IMR-90 (cell line): Measurements from ENCODE around the gene PP2D1. TPM values are rescaled to one million over a fixed set of nuclear protein-coding genes. Genes with fewer than 3 reads are reported as not detected.

Experiments used
- ATAC-seq: fragments of 200-7000 bp; cut with Tn5 transposase; 2 replicates; pipeline ENCODE4 v1.9.1; 2020; ENCODE audit warnings: low read depth, mild to moderate bottlenecking, moderate library complexity
- BruUV-seq: library from RNA; stranded (reverse); fragments of 400-500 nt; replicated peaks from 2 replicates; lab custom pipeline; 2021; lab: Mats Ljungman, UMichigan
- CTCF ChIA-PET: fragments of 300-600 bp; formaldehyde crosslinking; extraction: SDS; loops from one replicate; lab custom pipeline; 2021; ENCODE audit warnings: antibody characterized with exemption; lab: Yijun Ruan, JAX
- POLR2A ChIA-PET: fragments of 300-600 bp; sonication (Branson Sonifier 250); formaldehyde crosslinking; loops from one replicate; lab custom pipeline; 2022; ENCODE audit warnings: antibody characterized with exemption; ENCODE audit not compliant: unreplicated experiment; lab: Charles Lee
- DNase-seq: peaks from one replicate; pipeline ENCODE4 v3.0.0; 2013
- H2AFZ ChIP-seq: replicated peaks from 2 replicates; pipeline ENCODE3; 2013; ENCODE audit warnings: low read length, mild to moderate bottlenecking; ENCODE audit not compliant: poor library complexity
- H2AK5ac ChIP-seq: 2 replicates; pipeline ENCODE4 v1.6.1; 2013; ENCODE audit warnings: low read depth, low read length, inconsistent platforms
- H2AK9ac ChIP-seq: replicated peaks from 2 replicates; pipeline ENCODE3; 2013; ENCODE audit warnings: mild to moderate bottlenecking, low read depth, low read length, moderate library complexity; ENCODE audit not compliant: poor library complexity
- H2BK120ac ChIP-seq: 2 replicates; pipeline ENCODE4 v1.6.1; 2013; ENCODE audit warnings: low read depth, low read length, inconsistent platforms
- H2BK15ac ChIP-seq: 3 replicates; pipeline ENCODE4 v1.6.1; 2013; ENCODE audit warnings: low read depth, low read length, inconsistent platforms
- H2BK20ac ChIP-seq: 2 replicates; pipeline ENCODE4 v1.6.1; 2013; ENCODE audit warnings: low read depth, mild to moderate bottlenecking, inconsistent platforms, low read length, moderate library complexity
- H2BK5ac ChIP-seq: 2 replicates; pipeline ENCODE4 v1.6.1; 2013; ENCODE audit warnings: mild to moderate bottlenecking, low read depth, low read length, inconsistent platforms; ENCODE audit not compliant: poor library complexity, severe bottlenecking
- H3K14ac ChIP-seq: replicated peaks from 2 replicates; pipeline ENCODE4 v1.6.1; 2013; ENCODE audit warnings: low read depth, low read length, inconsistent platforms
- H3K18ac ChIP-seq: 2 replicates; pipeline ENCODE4 v1.6.1; 2013; ENCODE audit warnings: low read depth, low read length, control low read depth
- H3K23ac ChIP-seq: 2 replicates; pipeline ENCODE4 v1.6.1; 2013; ENCODE audit warnings: low read depth, low read length, inconsistent platforms
- H3K27ac ChIP-seq: 2 replicates; pipeline ENCODE4 v1.5.1; 2013; ENCODE audit warnings: mild to moderate bottlenecking, control low read depth, low read length; ENCODE audit not compliant: insufficient read depth
- H3K27me3 ChIP-seq: 2 replicates; pipeline ENCODE4 v1.6.1; 2013; ENCODE audit warnings: low read length; ENCODE audit not compliant: control insufficient read depth, insufficient read depth
- H3K36me3 ChIP-seq: 2 replicates; pipeline ENCODE4 v1.6.1; 2013; ENCODE audit warnings: low read length, mixed read lengths; ENCODE audit not compliant: control insufficient read depth, insufficient read depth
- H3K4ac ChIP-seq: 2 replicates; pipeline ENCODE4 v1.6.1; 2013; ENCODE audit warnings: low read depth, low read length, inconsistent platforms
- H3K4me1 ChIP-seq: 2 replicates; pipeline ENCODE4 v1.6.1; 2013; ENCODE audit warnings: low read length, mixed read lengths; ENCODE audit not compliant: control insufficient read depth, insufficient read depth
- H3K4me2 ChIP-seq: 2 replicates; pipeline ENCODE4 v1.6.1; 2013; ENCODE audit warnings: low read depth, mild to moderate bottlenecking, control low read depth, low read length, moderate library complexity
- H3K4me3 ChIP-seq: 2 replicates; pipeline ENCODE4 v1.5.1; 2013; ENCODE audit warnings: low read depth, mild to moderate bottlenecking, control low read depth, low read length, moderate library complexity; ENCODE audit not compliant: insufficient read depth
- H3K56ac ChIP-seq: 2 replicates; pipeline ENCODE4 v1.6.1; 2013; ENCODE audit warnings: low read length, inconsistent platforms; ENCODE audit not compliant: insufficient read depth; ENCODE audit errors: extremely low read depth
- H3K79me1 ChIP-seq, 2 experiments: 2 replicates each; pipeline ENCODE4 v1.6.1; 2013; ENCODE audit warnings: low read length in 2 of 2, inconsistent platforms in 1 of 2, low read depth in 1 of 2
- H3K9ac ChIP-seq: 2 replicates; pipeline ENCODE4 v1.6.1; 2013; ENCODE audit warnings: low read depth, low read length, control low read depth
- H3K9me1 ChIP-seq: 2 replicates; pipeline ENCODE4 v1.6.1; 2013; ENCODE audit warnings: low read length, inconsistent platforms; ENCODE audit not compliant: insufficient read depth
- H3K9me3 ChIP-seq: 2 replicates; pipeline ENCODE4 v1.6.1; 2013; ENCODE audit warnings: low read length; ENCODE audit not compliant: control insufficient read depth, insufficient read depth
- H4K20me1 ChIP-seq: 2 replicates; pipeline ENCODE4 v1.6.1; 2013; ENCODE audit warnings: low read length, inconsistent platforms; ENCODE audit not compliant: insufficient read depth
- H4K5ac ChIP-seq: 2 replicates; pipeline ENCODE4 v1.6.1; 2013; ENCODE audit warnings: mild to moderate bottlenecking, low read depth, low read length, control low read depth
- H4K8ac ChIP-seq, 2 experiments: 2 replicates each; pipeline ENCODE4 v1.6.1; 2013; ENCODE audit warnings: low read depth in 2 of 2, low read length in 2 of 2, control low read depth in 1 of 2, inconsistent platforms in 1 of 2
- H4K91ac ChIP-seq: 2 replicates; pipeline ENCODE4 v1.6.1; 2013; ENCODE audit warnings: low read depth, low read length, inconsistent platforms; ENCODE audit not compliant: insufficient read depth
- CEBPB ChIP-seq: IDR thresholded peaks from 2 replicates; pipeline ENCODE4 v1.6.1; 2012; ENCODE audit warnings: low read depth, low read length, improper control_type of control experiment
- NFE2L2 ChIP-seq: fragments of 150-350 bp; IDR thresholded peaks from 2 replicates; pipeline ENCODE4 v1.6.1; 2016; ENCODE audit warnings: low read depth, mild to moderate bottlenecking, low read length
- WGBS, 2 experiments: methylation state at CpG; one replicate each; pipeline versions ENCODE4 v1.1.5 to v1.1.7; 2013; ENCODE audit warnings: missing lambda C conversion rate in 2 of 2; ENCODE audit not compliant: insufficient read length in 1 of 2; ENCODE audit errors: extremely low coverage in 2 of 2; 5-methylcytosine and 5-hydroxymethylcytosine counted together
- dilution Hi-C: fragments of 300-500 bp; cut with HindIII; formaldehyde crosslinking; loops from one replicate; pipeline ENCODE4 v1.14.3; 2018; ENCODE audit warnings: low sequenced_read_pairs; ENCODE audit not compliant: unreplicated experiment
- in situ Hi-C: fragments of 300-500 bp; cut with MboI; formaldehyde crosslinking; loops from 3 replicates; pipeline ENCODE4 v1.14.3; 2019; ENCODE audit warnings: low sequenced_read_pairs, inconsistent platforms, mixed read lengths
- intact Hi-C: fragments of 100-400 bp; cut with micrococcal nuclease; formaldehyde crosslinking; loops from 2 replicates; pipeline ENCODE4 v1.10.0; 2022
- polyA plus RNA-seq, 3 experiments: library from polyadenylated mRNA; depleted of rRNA; stranded (reverse); fragments of >200 nt; gene quantifications; 2 replicates each; pipeline ENCODE4 v1.2.3, GENCODE V29; 2012; ENCODE audit warnings: low replicate concordance in 1 of 3
- total RNA-seq: library from RNA; depleted of rRNA; stranded (reverse); fragments of >200 nt; gene quantifications from 2 replicates; pipeline ENCODE4 v1.2.3, GENCODE V29; 2012

Gene PP2D1
- total and polyA plus RNA-seq, 2 of the 4 experiments (the other 2 are of a cell fraction), result not detected

GRCh38 chr3:20060974-20061685 lies 49.1 kb upstream of the PP2D1 start:
- Histone ChIP-seq H3K27ac (no peak overlapping the region), H3K27me3 (no peaks in the 10 kb centered on the region), H4K20me1 (no peaks in the 10 kb centered on the region), H3K4me2 (peak overlapping the region; percentile 76), H2BK120ac (no peak overlapping the region), H2AK9ac (no peak overlapping the region), H2BK5ac (no peak overlapping the region), H3K9me3 (no peaks in the 10 kb centered on the region), H2BK20ac (no peak overlapping the region), H4K91ac (no peak overlapping the region), H3K4me1 (peaks cover 8% of the 10 kb centered on the region; the same call in 1 of the 2 replicates), H4K8ac (no peak overlapping the region), H4K5ac (no peak overlapping the region), H3K36me3 (no peaks in the 10 kb centered on the region), H3K79me1 (peaks cover 0 to 5% of the 10 kb centered on the region in 2 experiments; a peak in 2 of 4 replicates), H3K14ac (no peak overlapping the region), H3K4me3 (peak overlapping the region; percentile 26; the same call in 1 of the 2 replicates), H3K4ac (no peak overlapping the region), H3K18ac (no peak overlapping the region), H3K23ac (no peak overlapping the region), H2AK5ac (no peak overlapping the region), H3K56ac (no peak overlapping the region), H3K9ac (no peak overlapping the region), H3K9me1 (no peaks in the 10 kb centered on the region; the same call in 1 of the 2 replicates), H2AFZ (no peak overlapping the region), H2BK15ac (no peak overlapping the region)
- peak; percentile 55 for ATAC-seq
- no CpG with 5 or more reads among the region's 4 CpGs for WGBS, 2 experiments
- peak; percentile 97 for TF ChIP-seq CEBPB
- no peak for TF ChIP-seq NFE2L2
- peak; percentile 48 for DNase-seq
- in situ Hi-C loops, result no loop called here
- intact Hi-C loops, result no loop called here
- ChIA-PET CTCF (no interaction called here), POLR2A (no interaction called here)
- no TSS peak for BruUV-seq
- dilution Hi-C loops, result no loop called here
